GM18520 (cell line): ENCODE results near the gene FGF14.
"Not testable (repeated sequence)": the region's sequence is repeated elsewhere in the genome, so short reads cannot be mapped to it uniquely, and the experiment has no call there.

Source experiments
- ATAC-seq: cut with Tn5 transposase; IDR thresholded peaks from one replicate; pipeline ENCODE4 v1.9.1; 2021; ENCODE audit not compliant: unreplicated experiment

FGF14 gene

GRCh38 chr13:102049853-102050252 is 352.0 kb downstream of the FGF14 start:
- no peak for ATAC-seq

GRCh38 chr13:102045731-102046130 is 356.1 kb downstream of the FGF14 start:
- ATAC-seq: no peak

- ATAC-seq: no peak
Observed at GRCh38 chr13:102042746-102043145, 359.1 kb downstream of the FGF14 start.

- no peak for ATAC-seq
Observed at GRCh38 chr13:102041544-102041943, 360.3 kb downstream of the FGF14 start.

DNA sequence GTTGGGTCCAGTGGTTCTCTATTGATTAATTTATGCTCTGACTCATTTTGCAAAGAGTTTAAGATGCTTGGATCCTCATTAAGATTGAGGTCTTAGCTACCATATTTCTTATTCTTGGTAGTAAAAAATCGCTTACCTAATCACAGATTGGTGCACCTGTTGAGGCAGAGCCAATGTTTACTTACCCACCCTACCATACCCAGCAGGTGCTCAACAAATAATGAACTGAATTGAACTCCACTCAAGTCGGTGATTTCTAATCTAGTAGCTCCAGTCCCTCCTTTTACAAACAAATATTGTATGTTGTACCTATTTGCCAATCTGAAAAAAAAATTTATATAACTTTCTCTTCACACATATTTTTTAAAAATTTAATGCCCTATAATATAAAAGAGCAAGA is 361.0 kb downstream of the FGF14 start:
- ATAC-seq: no peak

GRCh38 chr13:102039264-102039663 is 362.6 kb downstream of the FGF14 start:
- ATAC-seq: no peak

DNA sequence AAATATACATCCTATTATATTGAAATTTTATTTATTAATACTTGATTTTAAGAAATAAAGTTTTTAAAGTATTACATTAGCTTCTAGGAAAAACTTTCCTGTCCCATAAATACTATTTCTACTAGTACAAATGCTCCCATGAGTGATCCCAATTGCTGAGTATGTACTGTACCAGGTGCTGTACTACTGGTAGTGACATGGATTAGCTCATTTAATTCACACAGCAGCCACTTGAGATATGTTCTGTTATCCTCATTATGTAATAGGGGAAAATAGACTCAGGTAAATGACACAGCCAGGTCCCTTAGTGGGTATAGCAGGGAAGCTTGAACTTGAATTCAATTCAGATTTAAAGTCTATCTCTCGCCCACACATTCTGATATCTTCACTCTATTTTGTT is 363.1 kb downstream of the FGF14 start:
- no peak for ATAC-seq

- ATAC-seq: no peak
Observed at GRCh38 chr13:102035969-102036368, 365.9 kb downstream of the FGF14 start.

DNA sequence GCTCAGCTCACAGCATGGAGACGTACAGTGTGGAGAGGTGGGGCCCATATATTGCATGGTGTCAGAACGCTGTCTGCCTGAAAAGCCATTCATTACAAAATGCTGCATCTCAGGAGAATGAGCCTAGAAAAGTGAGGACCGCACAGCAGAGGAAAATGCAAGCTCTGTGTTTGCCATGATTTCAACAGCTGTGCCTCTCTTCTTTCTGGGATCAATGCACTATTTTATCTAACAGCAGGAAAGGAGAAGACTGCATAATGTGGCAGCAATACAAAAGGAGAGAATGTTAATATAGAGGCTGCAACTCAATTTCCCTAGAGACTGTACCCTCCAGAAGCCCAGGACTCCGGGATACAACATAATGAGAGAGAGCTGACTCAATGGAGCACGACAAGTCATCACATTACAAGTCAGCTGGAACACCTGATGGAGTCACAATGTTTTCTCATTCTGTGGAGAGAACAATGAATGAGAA is 368.0 kb downstream of the FGF14 start:
- ATAC-seq: no peak

DNA sequence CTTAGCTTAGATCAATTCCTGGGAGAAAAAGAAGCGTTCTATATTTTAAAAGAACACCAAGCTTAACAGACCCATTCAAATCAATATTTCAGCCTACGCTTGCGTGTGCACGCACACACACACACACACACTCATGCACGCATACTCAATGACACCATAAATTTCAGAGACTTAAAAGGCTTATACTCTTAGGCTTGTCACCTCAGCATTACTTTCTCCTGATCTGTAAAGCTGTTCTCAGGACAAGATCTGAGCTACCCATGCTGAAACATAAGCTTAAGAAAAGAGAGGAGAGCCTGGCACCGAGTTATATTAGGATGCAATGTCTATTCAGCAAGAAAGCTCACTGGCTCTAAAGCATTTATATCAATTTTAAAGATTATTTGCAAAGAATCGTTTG is 368.5 kb downstream of the FGF14 start:
- no peak for ATAC-seq

DNA sequence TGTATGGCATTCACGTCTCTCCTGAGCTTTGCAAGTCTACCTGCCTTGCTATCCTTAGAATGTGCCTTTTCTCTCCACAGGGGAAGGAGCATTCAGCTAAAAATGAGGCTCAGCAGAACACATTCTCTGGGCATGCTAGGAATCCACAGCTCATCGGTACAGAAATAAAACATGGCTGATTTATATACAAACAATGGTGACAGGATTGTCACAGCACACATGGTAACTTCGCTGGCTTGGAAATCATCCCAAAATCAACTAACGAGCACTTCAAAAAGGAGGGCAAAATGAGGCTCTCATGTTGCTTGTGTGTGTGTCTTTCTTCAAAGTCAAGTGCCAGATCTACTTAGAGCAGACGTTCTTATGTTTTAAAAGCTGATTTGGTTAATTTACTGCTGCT is 373.0 kb downstream of the FGF14 start:
- no peak for ATAC-seq

DNA sequence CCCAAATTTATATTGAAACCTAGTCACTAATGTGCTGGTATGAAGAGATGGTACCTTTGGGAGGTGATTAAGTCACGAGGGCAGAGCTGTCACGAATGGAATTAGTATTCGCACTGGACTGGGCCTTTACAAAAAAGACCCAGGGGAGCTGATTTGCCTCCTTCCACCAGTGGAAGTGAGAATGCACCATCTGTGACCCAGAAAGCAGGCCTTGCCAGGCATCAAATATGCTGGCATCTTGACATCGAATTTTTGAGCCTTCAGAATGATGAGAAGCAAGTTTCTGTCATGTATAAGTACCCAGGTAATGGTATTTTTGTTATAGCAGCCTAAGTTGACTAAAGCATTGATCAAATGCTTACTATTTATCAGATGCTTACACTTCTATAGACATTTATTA is 373.6 kb downstream of the FGF14 start:
- ATAC-seq: no peak

GRCh38 chr13:102021777-102022176 is 380.1 kb downstream of the FGF14 start:
- no peak for ATAC-seq

- no peak for ATAC-seq
Observed at GRCh38 chr13:102020611-102021216, 381.1 kb downstream of the FGF14 start.

DNA sequence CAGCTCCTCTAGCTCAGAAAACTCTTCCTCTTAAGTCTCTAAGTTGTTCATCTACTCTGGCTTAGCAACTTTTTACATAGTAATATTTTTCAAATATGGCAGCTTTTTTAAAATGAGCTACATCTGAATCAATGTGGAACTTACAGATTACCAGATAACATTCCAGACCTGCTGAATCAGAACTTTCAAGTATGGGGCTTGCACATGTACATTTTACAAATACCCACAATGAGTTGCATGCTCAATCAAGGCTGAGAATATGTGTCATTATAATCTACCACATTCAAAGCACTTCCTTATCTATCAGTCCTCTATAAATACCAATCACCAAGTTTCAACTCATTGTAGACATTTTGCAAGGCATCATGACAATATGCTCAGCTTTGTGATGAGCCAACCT is 383.1 kb downstream of the FGF14 start:
- ATAC-seq: no peak

- ATAC-seq: no peak
Observed at GRCh38 chr13:102017248-102017647, 384.6 kb downstream of the FGF14 start.

DNA sequence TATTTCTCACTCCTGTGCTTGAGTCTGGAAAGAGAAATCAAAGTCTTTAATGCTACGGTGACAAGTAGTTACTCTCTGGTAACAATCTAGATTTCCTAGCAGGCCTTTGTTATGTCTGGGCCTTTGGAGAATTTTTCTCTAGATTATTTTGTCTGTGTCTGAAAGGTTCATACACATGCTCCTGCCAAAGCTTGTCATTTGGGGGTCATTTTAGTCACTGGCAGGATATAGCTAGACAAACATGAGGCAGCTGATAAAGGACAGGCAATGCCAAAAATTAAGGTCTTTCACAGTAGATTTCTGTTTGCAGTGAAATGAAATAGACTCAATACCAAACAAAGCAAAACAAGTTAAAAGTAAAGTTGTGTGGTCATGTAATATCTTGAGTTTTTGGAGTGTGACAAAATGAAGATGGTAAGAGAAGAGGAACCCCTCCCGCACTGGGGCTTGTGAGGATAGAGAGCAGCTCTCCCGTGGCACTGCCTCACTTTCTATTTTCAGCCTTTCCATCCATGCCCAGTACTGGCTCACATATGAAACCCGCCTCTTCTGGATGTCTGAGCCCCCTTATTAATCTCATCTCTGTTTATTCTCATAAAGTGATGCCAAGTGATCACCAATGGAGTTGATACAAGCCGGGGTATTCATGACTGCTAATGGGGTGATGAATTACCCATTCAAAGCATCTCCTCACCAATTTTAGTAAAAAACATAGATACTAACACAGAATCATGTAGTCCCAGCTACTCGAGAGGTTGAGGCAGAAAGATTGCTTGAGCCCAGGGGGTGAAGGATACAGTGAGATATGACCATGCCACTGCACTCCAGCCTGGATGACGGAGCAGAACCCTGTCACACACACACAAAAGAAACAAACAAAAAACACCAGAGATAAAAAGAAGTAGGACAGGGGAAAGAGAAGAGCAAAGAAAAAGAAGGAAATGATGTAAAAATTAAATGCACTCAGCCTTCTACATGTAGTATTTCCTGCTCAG is 389.3 kb downstream of the FGF14 start:
- ATAC-seq: no peak

- ATAC-seq: not testable (repeated sequence)
Observed at GRCh38 chr13:102011455-102011854, 390.4 kb downstream of the FGF14 start.

GRCh38 chr13:102003848-102004570 is 397.8 kb downstream of the FGF14 start:
- no peak for ATAC-seq

DNA sequence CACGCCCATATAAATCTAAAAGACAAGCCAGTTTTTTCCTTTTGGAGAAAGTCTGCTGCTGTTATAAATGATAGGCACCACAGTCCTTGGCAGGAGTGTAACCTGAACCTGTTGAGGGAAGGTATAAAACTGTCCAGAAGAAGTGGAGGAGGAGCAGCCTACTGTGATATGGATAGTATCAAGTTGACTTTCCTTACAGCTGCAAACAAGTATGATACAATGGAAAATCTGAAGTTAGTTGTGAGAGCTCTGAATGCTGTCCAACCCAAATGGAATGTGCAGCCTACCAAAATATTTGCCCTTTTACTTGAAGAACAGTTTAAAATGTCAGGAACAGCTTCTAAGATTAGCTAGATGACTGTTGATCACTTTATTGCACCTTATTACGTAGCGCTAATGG is 399.6 kb downstream of the FGF14 start:
- no peak for ATAC-seq

DNA sequence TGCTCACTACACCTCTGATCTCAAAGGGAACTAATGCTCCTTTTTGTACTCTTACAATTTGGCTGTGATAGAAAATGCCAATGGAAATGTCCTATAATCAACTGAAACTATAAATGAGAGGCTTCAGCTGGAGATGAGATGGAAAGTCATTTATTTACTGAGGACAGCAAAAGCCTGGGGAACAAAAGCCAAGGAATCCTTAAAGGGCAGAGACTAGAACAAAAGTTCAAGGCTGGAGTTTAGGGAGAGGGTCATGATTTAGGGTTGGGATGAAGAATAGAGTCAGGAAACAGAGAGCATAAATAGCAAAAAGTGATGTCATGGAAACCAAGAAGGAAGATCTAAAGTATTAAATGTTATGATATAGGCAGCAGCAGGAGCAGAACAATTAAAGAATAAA is 401.1 kb downstream of the FGF14 start:
- no peak for ATAC-seq

GRCh38 chr13:101998129-101998528 is 403.7 kb downstream of the FGF14 start:
- ATAC-seq: no peak
